Prostate gland (tissue), 2 donors: ENCODE measurements around the gene EXD3. TPM values are rescaled to one million over a fixed set of nuclear protein-coding genes. Genes with fewer than 3 reads are reported as not detected.

Experiments
- DNase-seq: peaks from one replicate; pipeline ENCODE4 v3.0.0-alpha.2; 2019; ENCODE audit warnings: low spot score
- H3K27ac ChIP-seq, 2 donors: fragments of 200-600 bp; sonication (generic); 2 replicates each; pipeline ENCODE4 v1.5.1; 2017 to 2019
- H3K27me3 ChIP-seq: fragments of 200-600 bp; sonication (generic); replicated peaks from 2 replicates; pipeline ENCODE4 v1.5.1; 2019; ENCODE audit not compliant: insufficient read depth
- H3K36me3 ChIP-seq, 2 donors: fragments of 200-600 bp; sonication (generic); 1 replicate in 1 of 2; 2 replicates in 1 of 2; pipeline versions ENCODE4 v1.5.1 to v1.8.1; 2017 to 2019
- H3K4me1 ChIP-seq: fragments of 200-600 bp; sonication (generic); replicated peaks from 2 replicates; pipeline ENCODE4 v1.5.1; 2019
- H3K4me3 ChIP-seq, 2 donors: fragments of 200-600 bp; sonication (generic); 2 replicates each; pipeline ENCODE4 v1.5.1; 2017 to 2019
- H3K9me3 ChIP-seq: fragments of 200-600 bp; sonication (generic); 2 replicates; pipeline ENCODE4 v1.5.1; 2017
- POLR2A ChIP-seq: fragments of 450-650 bp; IDR thresholded peaks from one replicate; pipeline ENCODE4 v1.6.1; 2016; ENCODE audit warnings: antibody characterized with exemption, mild to moderate bottlenecking
- POLR2AphosphoS5 ChIP-seq: sonication (generic); formaldehyde crosslinking; IDR thresholded peaks from one replicate; pipeline ENCODE4 v1.6.1; 2017; ENCODE audit warnings: antibody characterized with exemption
- WGBS: methylation state at CpG from one replicate; pipeline ENCODE4 v1.1.5; 2018; 5-methylcytosine and 5-hydroxymethylcytosine counted together
- intact Hi-C: fragments of 100-400 bp; cut with DNase I; formaldehyde crosslinking; loops from one replicate; pipeline ENCODE4 v1.14.2; 2022
- total RNA-seq, 2 donors: library from RNA; depleted of rRNA; stranded (reverse); fragments of >200 nt; gene quantifications; one replicate each; pipeline ENCODE4 v1.1.0, GENCODE V29; 2016
- TF ChIP-seq, protein P1 (sequence below), 4 experiments: fragments of 200-600 bp in 2 of 4; fragments of 450-650 bp in 2 of 4; sonication (generic) in 2 of 4; IDR thresholded peaks; 1 replicate in 3 of 4; 2 replicates in 1 of 4; pipeline ENCODE4 v1.5.1; 2016 to 2019; ENCODE audit warnings: antibody characterized with exemption in 4 of 4, mild to moderate bottlenecking in 2 of 4, moderate library complexity in 2 of 4

Gene EXD3
- total RNA-seq, 2 donors from 2014 or later: 32.6 to 44.8 TPM

GRCh38 chr9:137354153-137354844, 68.7 kb downstream of the EXD3 start:
- H3K27ac ChIP-seq: no peak overlapping the region

GRCh38 chr9:137353223-137354152, 69.5 kb downstream of the EXD3 start:
- WGBS: 88% methylated on average over 30 of the region's 43 CpGs
- H3K27me3 ChIP-seq: no peaks in the 10 kb centered on the region
- intact Hi-C loops: no loop called here
- no peaks in the 10 kb centered on the region for H3K36me3 ChIP-seq
- H3K4me1 ChIP-seq: no peaks in the 10 kb centered on the region
- no peak for TF ChIP-seq POLR2A
- TF ChIP-seq POLR2AphosphoS5: no peak
- TF ChIP-seq, protein P1, sequence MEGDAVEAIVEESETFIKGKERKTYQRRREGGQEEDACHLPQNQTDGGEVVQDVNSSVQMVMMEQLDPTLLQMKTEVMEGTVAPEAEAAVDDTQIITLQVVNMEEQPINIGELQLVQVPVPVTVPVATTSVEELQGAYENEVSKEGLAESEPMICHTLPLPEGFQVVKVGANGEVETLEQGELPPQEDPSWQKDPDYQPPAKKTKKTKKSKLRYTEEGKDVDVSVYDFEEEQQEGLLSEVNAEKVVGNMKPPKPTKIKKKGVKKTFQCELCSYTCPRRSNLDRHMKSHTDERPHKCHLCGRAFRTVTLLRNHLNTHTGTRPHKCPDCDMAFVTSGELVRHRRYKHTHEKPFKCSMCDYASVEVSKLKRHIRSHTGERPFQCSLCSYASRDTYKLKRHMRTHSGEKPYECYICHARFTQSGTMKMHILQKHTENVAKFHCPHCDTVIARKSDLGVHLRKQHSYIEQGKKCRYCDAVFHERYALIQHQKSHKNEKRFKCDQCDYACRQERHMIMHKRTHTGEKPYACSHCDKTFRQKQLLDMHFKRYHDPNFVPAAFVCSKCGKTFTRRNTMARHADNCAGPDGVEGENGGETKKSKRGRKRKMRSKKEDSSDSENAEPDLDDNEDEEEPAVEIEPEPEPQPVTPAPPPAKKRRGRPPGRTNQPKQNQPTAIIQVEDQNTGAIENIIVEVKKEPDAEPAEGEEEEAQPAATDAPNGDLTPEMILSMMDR (IDR thresholded peaks at IDR 0.05): no peak
- no peak for DNase-seq
- H3K9me3 ChIP-seq: no peaks in the 10 kb centered on the region
- no peak overlapping the region for H3K4me3 ChIP-seq
- no peak overlapping the region for H3K27ac ChIP-seq

More at GRCh38 chr9:137354153-137354844, 68.7 kb downstream of the EXD3 start:
- DNase-seq: no peak
- Histone ChIP-seq H3K36me3 (no peaks in the 10 kb centered on the region), H3K9me3 (no peaks in the 10 kb centered on the region), H3K4me3 (no peak overlapping the region), H3K4me1 (no peaks in the 10 kb centered on the region), H3K27me3 (no peaks in the 10 kb centered on the region)
- 87% methylated on average over 22 of the region's 28 CpGs for WGBS
- TF ChIP-seq POLR2A (no peak), POLR2AphosphoS5 (no peak)
- TF ChIP-seq, protein P1 (IDR thresholded peaks at IDR 0.05): no peak
- intact Hi-C loops: no loop called here

GRCh38 chr9:137352511-137353222, 70.3 kb downstream of the EXD3 start:
- Histone ChIP-seq H3K36me3 (peaks cover 0 to 5% of the 10 kb centered on the region in 2 donors), H3K27me3 (no peaks in the 10 kb centered on the region), H3K27ac (no peak overlapping the region), H3K4me1 (no peaks in the 10 kb centered on the region), H3K4me3 (no peak overlapping the region), H3K9me3 (no peaks in the 10 kb centered on the region)
- TF ChIP-seq, protein P1 (IDR thresholded peaks at IDR 0.05): no peak
- no peak for TF ChIP-seq POLR2A
- TF ChIP-seq POLR2AphosphoS5: no peak
- 88% methylated on average over 26 of the region's 26 CpGs for WGBS
- intact Hi-C loops: no loop called here
- no peak for DNase-seq

- no peak for TF ChIP-seq POLR2A
- no peak for TF ChIP-seq POLR2AphosphoS5
- TF ChIP-seq, protein P1 (IDR thresholded peaks at IDR 0.05): no peak
- Histone ChIP-seq H3K4me1 (no peaks in the 10 kb centered on the region), H3K27ac (no peak overlapping the region), H3K4me3 (no peak overlapping the region), H3K27me3 (no peaks in the 10 kb centered on the region), H3K36me3 (peaks cover 0 to 5% of the 10 kb centered on the region in 2 donors), H3K9me3 (no peaks in the 10 kb centered on the region)
- no peak for DNase-seq
- 93% methylated on average over 16 of the region's 23 CpGs for WGBS
- intact Hi-C loops: no loop called here
These were observed 71.0 kb downstream of the EXD3 start for GRCh38 chr9:137351781-137352501.
